SH-SY5Y (cell line): ENCODE data around the gene TMEM170B.

Experiments
- GATA2 ChIP-seq: IDR thresholded peaks from 2 replicates; pipeline ENCODE4 v1.6.1; 2011; ENCODE audit warnings: mild to moderate bottlenecking, low read depth, low read length
- GATA3 ChIP-seq: IDR thresholded peaks from 2 replicates; pipeline ENCODE4 v1.6.1; 2011; ENCODE audit warnings: low read depth, mild to moderate bottlenecking, low read length, moderate library complexity

The TMEM170B gene

DNA sequence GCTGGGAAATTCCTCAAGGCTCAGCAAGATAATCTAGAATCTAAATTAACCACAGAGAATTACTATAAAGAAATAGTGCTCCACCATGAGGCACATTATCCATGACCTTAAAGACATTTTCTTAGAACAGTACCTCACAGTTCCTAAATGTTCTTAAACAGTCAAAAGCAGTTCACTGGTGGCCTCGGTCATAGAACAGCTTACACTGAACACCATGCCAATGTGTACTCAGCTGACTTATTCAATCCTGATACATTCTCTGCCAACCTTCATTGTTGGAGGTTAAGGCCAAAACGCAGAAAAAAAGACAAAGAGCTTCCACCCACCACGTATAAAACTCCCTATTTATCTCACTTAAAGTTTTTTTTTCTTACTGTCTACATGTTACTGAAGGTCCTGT is 21.8 kb upstream of the TMEM170B start:
- no peak for TF ChIP-seq GATA2
- TF ChIP-seq GATA3, result no peak

GRCh38 chr6:11522812-11523605 is 14.5 kb upstream of the TMEM170B start:
- TF ChIP-seq GATA2 (no peak), GATA3 (no peak)

DNA sequence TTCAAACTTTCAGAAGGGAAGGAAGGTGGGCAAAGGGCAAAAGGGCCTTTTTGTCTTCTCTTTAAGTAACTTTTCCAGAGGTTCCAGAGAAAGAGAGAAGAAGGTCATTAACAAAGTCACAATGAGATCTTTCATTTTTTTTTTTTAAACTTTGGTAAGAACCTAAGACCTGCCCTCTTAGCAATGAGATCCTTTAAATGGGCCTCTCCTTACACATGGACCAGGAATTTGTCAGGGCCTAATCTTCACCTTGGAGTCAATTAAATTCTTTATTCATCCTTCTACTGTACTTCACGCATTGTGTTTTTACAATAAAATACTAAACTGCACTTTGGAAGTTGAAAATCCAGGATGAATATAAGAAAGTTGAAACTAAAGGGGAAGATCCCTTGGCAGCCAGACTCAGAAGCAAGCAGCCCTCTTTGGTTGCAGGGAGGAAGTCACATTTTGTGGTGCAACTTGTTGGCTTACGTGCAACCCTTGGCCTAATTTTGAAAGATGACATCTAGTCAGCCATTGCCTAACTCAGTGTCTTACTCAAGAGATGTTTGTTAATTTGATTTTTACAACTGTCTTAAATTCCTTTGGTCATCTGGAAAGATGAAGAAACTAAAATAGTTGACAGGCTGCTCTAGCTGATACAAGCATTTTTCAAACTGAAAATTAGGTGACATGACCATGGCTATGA is 11.9 kb upstream of the TMEM170B start:
- TF ChIP-seq GATA2, result no peak
- no peak for TF ChIP-seq GATA3

- TF ChIP-seq GATA3 (no peak), GATA2 (no peak)
These were observed 11.4 kb upstream of the TMEM170B start for GRCh38 chr6:11526156-11526505.

- TF ChIP-seq GATA2 (no peak), GATA3 (no peak)
These were observed 10.2 kb upstream of the TMEM170B start for GRCh38 chr6:11527274-11527870.

DNA sequence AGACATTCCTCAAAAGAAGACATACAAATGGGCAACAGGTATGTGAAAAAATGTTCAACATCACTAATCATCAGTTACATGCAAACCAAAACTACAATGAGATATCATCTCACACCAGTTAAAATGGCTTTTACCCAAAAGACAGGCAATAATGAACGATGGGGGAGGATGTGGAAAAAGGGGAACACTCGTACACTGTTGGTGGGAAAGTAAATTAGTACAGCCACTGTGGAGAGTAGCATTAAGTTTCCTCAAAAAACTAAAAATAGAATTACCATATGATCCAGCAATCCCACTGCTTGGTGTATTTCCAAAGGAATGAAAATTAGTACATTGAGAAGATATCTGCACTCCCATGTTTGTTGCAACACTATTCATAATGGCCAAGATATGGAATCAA is 8.6 kb upstream of the TMEM170B start:
- TF ChIP-seq GATA3, result no peak
- TF ChIP-seq GATA2, result no peak

GRCh38 chr6:11532097-11532496 is 5.5 kb upstream of the TMEM170B start:
- no peak for TF ChIP-seq GATA2

DNA sequence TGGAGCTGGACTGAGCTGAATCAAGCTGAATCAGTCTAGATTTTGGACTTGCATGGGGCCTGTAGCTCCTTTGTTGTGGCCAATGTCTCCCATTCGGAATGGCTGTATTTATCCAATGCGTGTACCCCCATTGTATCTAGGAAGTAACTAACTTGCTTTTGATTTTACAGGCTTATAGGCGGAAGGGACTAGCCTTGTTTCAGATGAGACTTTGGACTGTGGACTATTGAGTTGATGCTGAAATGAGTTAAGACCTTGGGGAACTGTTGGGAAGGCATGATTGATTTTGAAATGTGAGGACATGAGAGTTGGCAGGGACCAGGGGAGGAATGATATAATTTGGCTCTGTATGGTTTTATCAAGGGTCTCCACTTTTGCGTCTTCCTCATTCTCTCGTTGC is 3.0 kb upstream of the TMEM170B start:
- TF ChIP-seq GATA3 (no peak), GATA2 (no peak)

- no peak for TF ChIP-seq GATA3
- TF ChIP-seq GATA2, result no peak
These were observed 1.7 kb upstream of the TMEM170B start for GRCh38 chr6:11535801-11536230.

- TF ChIP-seq GATA2, result no peak
These were observed 754 bp upstream of the TMEM170B start for GRCh38 chr6:11536795-11537194.

DNA sequence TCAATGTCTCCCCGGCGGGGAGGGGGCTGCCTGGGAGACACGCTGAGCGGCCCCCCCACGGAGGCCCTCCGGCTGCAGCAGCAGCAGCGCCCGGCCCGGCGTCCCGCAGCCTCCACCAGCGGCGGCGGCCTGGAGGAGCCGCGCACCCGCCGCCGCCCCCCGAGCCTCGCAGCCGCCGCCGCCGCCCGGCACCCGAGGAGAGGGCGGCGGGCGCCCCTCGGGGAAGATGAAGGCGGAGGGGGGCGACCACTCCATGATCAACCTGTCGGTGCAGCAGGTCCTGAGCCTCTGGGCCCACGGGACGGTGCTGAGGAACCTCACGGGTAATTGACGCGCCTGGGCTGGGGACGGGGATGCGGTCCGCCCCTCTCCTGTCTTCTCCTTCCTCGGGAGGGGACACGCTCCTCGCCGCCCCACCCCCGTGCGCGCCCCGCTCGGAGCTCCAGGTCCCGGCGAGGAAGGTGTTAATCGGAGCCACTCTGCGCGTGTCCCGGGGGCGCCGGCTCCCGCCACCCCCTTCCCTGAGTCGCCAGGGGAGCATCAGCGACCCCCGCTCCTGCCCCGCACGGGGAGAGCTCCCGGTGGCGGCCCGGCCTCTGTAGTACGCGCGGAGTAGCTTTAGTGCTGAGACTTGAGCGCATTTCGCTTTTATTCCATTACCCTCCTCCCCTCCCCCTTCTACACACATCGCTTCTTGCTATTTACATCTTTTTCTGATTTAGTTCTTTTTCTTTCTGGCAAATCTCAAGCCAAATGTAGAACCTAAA is 686 bp downstream of the TMEM170B start:
- TF ChIP-seq GATA2 (no peak), GATA3 (no peak)

GRCh38 chr6:11538819-11539468 is 1.4 kb downstream of the TMEM170B start:
- TF ChIP-seq GATA2 (no peak), GATA3 (no peak)

DNA sequence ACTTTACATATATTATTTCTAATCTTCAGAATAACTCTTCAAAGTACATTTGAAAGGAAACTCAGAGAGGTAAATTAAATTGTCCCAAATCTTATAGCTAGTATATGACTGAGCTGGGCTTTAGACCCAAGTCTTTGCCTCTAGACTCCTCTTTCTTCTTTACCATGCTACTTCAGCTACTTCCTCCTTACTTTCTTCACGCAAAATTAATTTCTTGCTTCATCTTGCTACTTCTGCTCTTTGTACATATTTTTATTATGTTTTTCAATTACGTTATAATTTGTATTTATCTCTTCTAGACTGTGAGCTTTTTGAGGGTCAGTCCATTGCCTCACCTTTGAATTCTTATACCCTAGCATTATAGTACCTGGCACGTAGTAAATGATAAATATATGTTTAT is 5.3 kb downstream of the TMEM170B start:
- TF ChIP-seq GATA3, result no peak
- no peak for TF ChIP-seq GATA2
